Measurements from ENCODE around the gene TPP2.

Gene TPP2

DNA sequence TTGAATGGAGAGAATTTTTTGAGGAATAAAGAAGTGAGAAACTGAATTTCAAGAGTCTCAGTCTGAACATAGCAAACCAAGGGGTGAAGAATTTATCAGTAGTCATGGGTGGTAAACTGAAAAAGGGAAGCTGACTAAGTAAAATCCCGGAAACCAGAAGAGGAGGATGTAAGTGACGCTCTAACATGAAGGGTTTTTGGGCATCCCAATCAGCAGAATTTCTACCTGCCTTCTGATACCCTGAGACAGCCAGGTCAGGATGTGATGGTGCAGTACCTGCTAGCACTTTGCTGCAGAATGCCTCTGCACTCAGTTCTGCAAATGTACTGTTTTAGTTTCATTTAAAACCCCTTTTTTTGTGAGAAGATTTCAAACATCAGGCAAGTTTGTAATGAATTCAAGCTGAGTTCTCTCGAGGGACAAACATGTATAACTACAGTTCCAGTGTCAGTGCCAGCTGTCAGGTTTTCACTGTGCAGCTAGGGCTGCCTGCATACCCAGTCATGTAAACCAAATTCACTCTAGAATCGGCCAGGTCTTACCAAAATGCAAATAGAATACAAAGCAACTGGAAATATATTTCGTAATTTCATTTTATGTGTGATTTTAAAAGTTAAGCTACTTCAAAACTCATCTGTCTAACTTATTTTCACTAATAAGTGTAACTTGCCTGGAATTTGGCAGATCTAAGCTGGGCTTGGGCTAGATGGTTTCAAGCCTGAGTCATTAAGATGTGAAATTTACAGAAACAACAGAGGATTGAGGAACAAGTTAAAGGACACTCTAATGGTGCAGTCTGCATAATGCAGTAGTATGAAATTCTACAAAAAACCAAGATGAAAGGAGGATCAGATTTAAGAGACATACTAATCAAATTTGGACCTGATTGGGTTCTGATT lies 84.3 kb downstream of the TPP2 start:
- H3K4ac ChIP-seq (ENCODE audit: low read depth in 1 of 2, low read length in 2 of 2): no peak overlapping the region
- H2BK15ac ChIP-seq (ENCODE audit: low read depth, poor library complexity, severe bottlenecking): no peak overlapping the region
- no peak overlapping the region for H2AFZ ChIP-seq (ENCODE audit: low read depth, low read length)
- no peak for DNase-seq
- no peak overlapping the region for H3K27ac ChIP-seq (ENCODE audit: low read length, poor library complexity, severe bottlenecking)
- no peak overlapping the region for H3K14ac ChIP-seq (ENCODE audit: low read length in 2 of 2)
- no peak overlapping the region for H3K18ac ChIP-seq (ENCODE audit: low read depth in 1 of 2, low read length in 2 of 2)
- H3K79me1 ChIP-seq (replicated peaks; ENCODE audit: low read length, poor library complexity, severe bottlenecking): no peaks in the 10 kb centered on the region
- H3K4me1 ChIP-seq (ENCODE audit: control insufficient read depth, insufficient read depth, low read depth, low read length): no peaks in the 10 kb centered on the region
- no peak overlapping the region for H2BK120ac ChIP-seq (ENCODE audit: low read depth, low read length)
- no peak overlapping the region for H4K8ac ChIP-seq (ENCODE audit: low read length)
- H4K91ac ChIP-seq (ENCODE audit: low read length): no peak overlapping the region
- WGBS: 100% methylated on average over 3 of the region's 5 CpGs
- peak overlapping the region in 1 of 2 experiments; percentile 7 for H3K4me3 ChIP-seq (ENCODE audit: insufficient read depth in 1 of 2, low read depth in 1 of 2, low read length in 2 of 2)
- no peak overlapping the region for H3K9ac ChIP-seq (ENCODE audit: low read length)
- H3K23ac ChIP-seq (ENCODE audit: low read length in 2 of 2): no peak overlapping the region
- no peak overlapping the region for H2BK5ac ChIP-seq (ENCODE audit: low read depth, low read length, poor library complexity, severe bottlenecking)
- no peak overlapping the region for H2AK5ac ChIP-seq (ENCODE audit: low read length, severe bottlenecking)
- no peak overlapping the region for H3K4me2 ChIP-seq (ENCODE audit: low read length, poor library complexity, severe bottlenecking)
- H3K9me3 ChIP-seq (ENCODE audit: control insufficient read depth, low read length): peaks cover 25% of the 10 kb centered on the region
- H3K27me3 ChIP-seq (ENCODE audit: control insufficient read depth in 1 of 2, insufficient read depth in 1 of 2, low read length in 2 of 2): no peaks in the 10 kb centered on the region
- H2BK12ac ChIP-seq (ENCODE audit: low read length in 2 of 2): no peak overlapping the region
- H3K36me3 ChIP-seq (ENCODE audit: control insufficient read depth in 1 of 2, insufficient read depth in 2 of 2, low read depth in 1 of 2, low read length in 2 of 2): peaks cover 3 to 43% of the 10 kb centered on the region in 2 experiments

DNA sequence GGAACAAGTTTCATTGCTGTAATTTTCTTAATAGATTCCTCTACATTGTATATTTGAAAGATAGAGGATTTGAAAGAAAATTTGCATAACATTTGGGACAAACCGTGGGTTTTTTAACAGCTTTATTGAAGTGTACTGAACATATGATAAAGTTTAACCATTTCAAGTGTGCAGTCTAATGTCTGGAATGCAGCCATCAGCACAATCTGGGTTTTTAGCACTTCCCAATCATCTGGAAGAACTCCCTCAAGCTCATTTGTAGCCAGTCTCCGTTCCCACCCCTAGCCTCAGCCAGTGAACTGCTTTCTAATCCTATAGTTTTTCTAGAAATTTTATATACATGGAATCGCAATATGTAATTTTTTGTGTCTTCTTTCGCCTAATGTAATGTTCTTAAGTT lies 85.4 kb downstream of the TPP2 start:
- Histone ChIP-seq H3K9me3 (ENCODE audit: control insufficient read depth, low read length) (peaks cover 25% of the 10 kb centered on the region), H3K36me3 (ENCODE audit: control insufficient read depth in 1 of 2, insufficient read depth in 2 of 2, low read depth in 1 of 2, low read length in 2 of 2) (peaks cover 3 to 32% of the 10 kb centered on the region in 2 experiments), H3K9ac (ENCODE audit: low read length) (no peak overlapping the region), H3K4me2 (ENCODE audit: low read length, poor library complexity, severe bottlenecking) (no peak overlapping the region), H2AK5ac (ENCODE audit: low read length, severe bottlenecking) (no peak overlapping the region), H2BK120ac (ENCODE audit: low read depth, low read length) (no peak overlapping the region), H3K23ac (ENCODE audit: low read length in 2 of 2) (no peak overlapping the region), H3K14ac (ENCODE audit: low read length in 2 of 2) (no peak overlapping the region), H2BK12ac (ENCODE audit: low read length in 2 of 2) (no peak overlapping the region), H3K4me3 (ENCODE audit: insufficient read depth in 1 of 2, low read depth in 1 of 2, low read length in 2 of 2) (no peak overlapping the region), H4K91ac (ENCODE audit: low read length) (no peak overlapping the region), H4K8ac (ENCODE audit: low read length) (no peak overlapping the region), H2AFZ (ENCODE audit: low read depth, low read length) (no peak overlapping the region), H3K4me1 (ENCODE audit: control insufficient read depth, insufficient read depth, low read depth, low read length) (peaks cover 2% of the 10 kb centered on the region), H2BK15ac (ENCODE audit: low read depth, poor library complexity, severe bottlenecking) (no peak overlapping the region), H3K79me1 (replicated peaks; ENCODE audit: low read length, poor library complexity, severe bottlenecking) (no peaks in the 10 kb centered on the region), H3K18ac (ENCODE audit: low read depth in 1 of 2, low read length in 2 of 2) (no peak overlapping the region), H3K27ac (ENCODE audit: low read length, poor library complexity, severe bottlenecking) (no peak overlapping the region), H3K27me3 (ENCODE audit: control insufficient read depth in 1 of 2, insufficient read depth in 1 of 2, low read length in 2 of 2) (no peaks in the 10 kb centered on the region), H2BK5ac (ENCODE audit: low read depth, low read length, poor library complexity, severe bottlenecking) (no peak overlapping the region), H3K4ac (ENCODE audit: low read depth in 1 of 2, low read length in 2 of 2) (no peak overlapping the region)
- WGBS: 92% methylated on average over 2 of the region's 4 CpGs
- DNase-seq: no peak

DNA sequence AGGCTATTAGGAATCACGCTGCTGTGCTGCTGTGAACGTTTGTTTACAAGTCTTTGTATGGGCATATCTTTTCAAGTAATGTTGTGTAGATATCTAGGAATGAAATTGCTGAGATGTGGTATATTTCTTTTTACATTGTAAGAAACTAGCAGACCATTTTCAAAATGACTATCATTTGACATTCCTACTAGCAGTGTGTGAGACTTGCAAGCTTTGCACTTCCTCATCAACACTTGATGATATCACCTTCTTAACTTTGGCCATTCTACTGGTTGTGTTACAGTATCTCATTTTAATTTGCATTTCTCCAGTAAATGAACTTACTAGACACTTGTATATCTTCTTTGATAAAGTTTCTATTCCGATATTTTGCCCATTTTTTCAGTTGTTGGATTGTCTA lies 85.9 kb downstream of the TPP2 start:
- Histone ChIP-seq H3K4me1 (ENCODE audit: control insufficient read depth, insufficient read depth, low read depth, low read length) (peaks cover 2% of the 10 kb centered on the region), H3K79me1 (replicated peaks; ENCODE audit: low read length, poor library complexity, severe bottlenecking) (no peaks in the 10 kb centered on the region), H3K9me3 (ENCODE audit: control insufficient read depth, low read length) (peaks cover 25% of the 10 kb centered on the region), H3K9ac (ENCODE audit: low read length) (no peak overlapping the region), H2BK5ac (ENCODE audit: low read depth, low read length, poor library complexity, severe bottlenecking) (no peak overlapping the region), H3K4ac (ENCODE audit: low read depth in 1 of 2, low read length in 2 of 2) (no peak overlapping the region), H3K14ac (ENCODE audit: low read length in 2 of 2) (no peak overlapping the region), H3K36me3 (ENCODE audit: control insufficient read depth in 1 of 2, insufficient read depth in 2 of 2, low read depth in 1 of 2, low read length in 2 of 2) (peaks cover 3 to 27% of the 10 kb centered on the region in 2 experiments), H2AK5ac (ENCODE audit: low read length, severe bottlenecking) (no peak overlapping the region), H2AFZ (ENCODE audit: low read depth, low read length) (no peak overlapping the region), H4K91ac (ENCODE audit: low read length) (no peak overlapping the region), H3K27ac (ENCODE audit: low read length, poor library complexity, severe bottlenecking) (no peak overlapping the region), H3K23ac (ENCODE audit: low read length in 2 of 2) (no peak overlapping the region), H3K18ac (ENCODE audit: low read depth in 1 of 2, low read length in 2 of 2) (no peak overlapping the region), H2BK12ac (ENCODE audit: low read length in 2 of 2) (no peak overlapping the region), H3K27me3 (ENCODE audit: control insufficient read depth in 1 of 2, insufficient read depth in 1 of 2, low read length in 2 of 2) (no peaks in the 10 kb centered on the region), H4K8ac (ENCODE audit: low read length) (no peak overlapping the region), H2BK15ac (ENCODE audit: low read depth, poor library complexity, severe bottlenecking) (no peak overlapping the region), H3K4me3 (ENCODE audit: insufficient read depth in 1 of 2, low read depth in 1 of 2, low read length in 2 of 2) (no peak overlapping the region), H2BK120ac (ENCODE audit: low read depth, low read length) (no peak overlapping the region), H3K4me2 (ENCODE audit: low read length, poor library complexity, severe bottlenecking) (no peak overlapping the region)
- peak; percentile 66 for DNase-seq
- 33% methylated on average over 3 of the region's 3 CpGs for WGBS

DNA sequence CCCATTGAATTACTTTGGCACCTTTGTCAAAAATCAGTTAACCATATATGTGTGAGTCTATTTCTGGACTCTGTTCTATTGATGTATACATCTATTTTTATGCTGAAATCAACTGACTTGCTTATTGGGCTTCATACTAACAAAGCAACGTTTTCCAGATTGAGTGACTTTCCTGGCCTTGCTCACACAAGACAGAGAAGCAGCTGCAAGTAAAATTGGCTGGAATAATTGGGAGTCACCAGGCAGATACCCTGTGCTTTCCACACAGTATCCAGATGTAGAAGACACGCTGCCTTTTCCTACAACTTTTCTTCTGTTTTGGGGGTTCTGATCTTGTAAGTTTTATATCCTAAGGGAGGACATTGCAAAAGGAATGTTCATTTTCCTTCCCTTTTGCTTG lies 86.9 kb downstream of the TPP2 start:
- Histone ChIP-seq H3K27ac (ENCODE audit: low read length, poor library complexity, severe bottlenecking) (no peak overlapping the region), H3K18ac (ENCODE audit: low read depth in 1 of 2, low read length in 2 of 2) (no peak overlapping the region), H3K36me3 (ENCODE audit: control insufficient read depth in 1 of 2, insufficient read depth in 2 of 2, low read depth in 1 of 2, low read length in 2 of 2) (peaks cover 0 to 18% of the 10 kb centered on the region in 2 experiments), H3K4me1 (ENCODE audit: control insufficient read depth, insufficient read depth, low read depth, low read length) (peaks cover 5% of the 10 kb centered on the region), H2BK12ac (ENCODE audit: low read length in 2 of 2) (no peak overlapping the region), H3K14ac (ENCODE audit: low read length in 2 of 2) (no peak overlapping the region), H2AK5ac (ENCODE audit: low read length, severe bottlenecking) (no peak overlapping the region), H3K4ac (ENCODE audit: low read depth in 1 of 2, low read length in 2 of 2) (no peak overlapping the region), H4K91ac (ENCODE audit: low read length) (no peak overlapping the region), H2BK120ac (ENCODE audit: low read depth, low read length) (no peak overlapping the region), H2BK5ac (ENCODE audit: low read depth, low read length, poor library complexity, severe bottlenecking) (no peak overlapping the region), H3K27me3 (ENCODE audit: control insufficient read depth in 1 of 2, insufficient read depth in 1 of 2, low read length in 2 of 2) (no peaks in the 10 kb centered on the region), H2BK15ac (ENCODE audit: low read depth, poor library complexity, severe bottlenecking) (no peak overlapping the region), H3K4me2 (ENCODE audit: low read length, poor library complexity, severe bottlenecking) (no peak overlapping the region), H3K9me3 (ENCODE audit: control insufficient read depth, low read length) (peaks cover 25% of the 10 kb centered on the region), H4K8ac (ENCODE audit: low read length) (no peak overlapping the region), H3K4me3 (ENCODE audit: insufficient read depth in 1 of 2, low read depth in 1 of 2, low read length in 2 of 2) (no peak overlapping the region), H3K23ac (ENCODE audit: low read length in 2 of 2) (no peak overlapping the region), H2AFZ (ENCODE audit: low read depth, low read length) (no peak overlapping the region), H3K9ac (ENCODE audit: low read length) (no peak overlapping the region), H3K79me1 (replicated peaks; ENCODE audit: low read length, poor library complexity, severe bottlenecking) (no peaks in the 10 kb centered on the region)
- WGBS: 31% methylated on average over 1 of the region's 2 CpGs
- DNase-seq: no peak
